Heart left ventricle (tissue), 16 donors: ENCODE measurements around the gene ST3GAL4. TPM values are rescaled to one million over a fixed set of nuclear protein-coding genes. Genes with fewer than 3 reads are reported as not detected.

Experiments
- ATAC-seq, 4 donors: fragments of 200-7000 bp; cut with Tn5 transposase; one replicate each; pipeline ENCODE4 v1.9.1; 2020 to 2022; ENCODE audit warnings: moderate library complexity in 4 of 4, mild to moderate bottlenecking in 3 of 4, moderate number of reproducible peaks in 1 of 4
- DNase-seq, 5 donors: peaks; one replicate each; pipeline ENCODE4 v3.0.0-alpha.2; 2020
- H3K27ac ChIP-seq, 12 donors: fragments of 200-600 bp; sonication (generic) in 4 of 12; one replicate each; pipeline versions ENCODE4 v1.5.0 to v1.8.0; 2016 to 2022; ENCODE audit warnings: mild to moderate bottlenecking in 2 of 12
- H3K27me3 ChIP-seq, 9 donors: fragments of 200-600 bp; sonication (generic) in 2 of 9; one replicate each; pipeline versions ENCODE4 v1.5.1 to v1.8.0; 2016 to 2022; ENCODE audit warnings: mild to moderate bottlenecking in 3 of 9
- H3K36me3 ChIP-seq, 9 donors: fragments of 200-600 bp; sonication (generic) in 2 of 9; one replicate each; pipeline versions ENCODE4 v1.5.0 to v1.8.0; 2018 to 2022; ENCODE audit warnings: mild to moderate bottlenecking in 2 of 9
- H3K4me1 ChIP-seq, 12 donors: fragments of 200-600 bp; sonication (generic) in 4 of 12; one replicate each; pipeline versions ENCODE4 v1.5.0 to v1.8.0; 2016 to 2022; ENCODE audit warnings: mild to moderate bottlenecking in 3 of 12
- H3K4me3 ChIP-seq, 12 donors: fragments of 200-600 bp; sonication (generic) in 4 of 12; one replicate each; pipeline versions ENCODE4 v1.5.0 to v1.8.0; 2017 to 2022; ENCODE audit warnings: mild to moderate bottlenecking in 9 of 12, moderate library complexity in 4 of 12
- H3K9me3 ChIP-seq, 12 donors: fragments of 200-600 bp; sonication (generic) in 4 of 12; one replicate each; pipeline versions ENCODE4 v1.5.0 to v1.8.0; 2016 to 2022; ENCODE audit warnings: mild to moderate bottlenecking in 1 of 12
- CTCF ChIP-seq, 12 donors: fragments of 200-600 bp; sonication (generic) in 4 of 12; IDR thresholded peaks; one replicate each; pipeline versions ENCODE4 v1.5.0 to v1.8.0; 2018 to 2022; ENCODE audit warnings: antibody characterized with exemption in 12 of 12, mild to moderate bottlenecking in 5 of 12
- POLR2A ChIP-seq, 2 donors: fragments of 450-650 bp; IDR thresholded peaks; one replicate each; pipeline ENCODE4 v1.6.1; 2017; ENCODE audit warnings: antibody characterized with exemption in 2 of 2, mild to moderate bottlenecking in 2 of 2, moderate library complexity in 2 of 2
- WGBS, 4 donors: extraction: QIAGEN DNeasy Blood & Tissue Kit in 2 of 4; methylation state at CpG; one replicate each; pipeline versions ENCODE4 v1.1.5 to v1.1.7; 2013 to 2018; 5-methylcytosine and 5-hydroxymethylcytosine counted together
- intact Hi-C, 10 donors: fragments of 100-400 bp; cut with DNase I; formaldehyde crosslinking; loops; one replicate each; pipeline versions ENCODE4 v1.11.1 to v1.14.2; 2022
- polyA plus RNA-seq, 2 donors: library from polyadenylated mRNA; stranded (reverse); fragments of 200-250 nt; gene quantifications; one replicate each; pipeline ENCODE4 v1.2.3, GENCODE V29; 2013
- total RNA-seq, 9 donors: library from RNA; depleted of rRNA in 2 of 9; stranded (reverse); fragments of >200 nt in 2 of 9; fragmentation: NEBNext Ultra II Directional in 3 of 9; extraction: Animal tissue kit (Norgen Biotek cat#: 25700) in 3 of 9; gene quantifications; one replicate each; pipeline versions ENCODE4 v1.1.0 to v1.2.4, GENCODE V29; 2016 to 2023
- donor health status: ischemic (EF 13 %, LVEDD 7.1; RV severe dilation, severe dysfunction).
- donor health status: healthy with polysubstance abuse.
- donor health status: DM: no; HTN: yes; CAD: no.
- donor health status: DM: no; HTN: no; CAD: no.
- donor health status: ischemic (EF 25% LVEDD 6.9; RV normal size, moderate dysfunction).
- donor health status: ischemic (EF 25% LVEDD 5.7; RV mildly dilated, moderate dysfunction).
- donor health status: healthy.
- donor health status: DM: yes; HTN: yes; CAD: no.
- donor health status: ischemic (EF 35%, LVEDD 5.7; RV mildly dilated, moderate dysfunction).
- donor health status: nonischemic (EF 11% LVEDD 7.7; RV severe dilation, severe dysfunction).
- donor health status: DM: yes; HTN: yes; CAD: no.
- donor health status: PGD.
- donor health status: ischemic (EF 29% LVEDD 5.4; RV normal size, mild dysfunction).
- donor health status: nonischemic (EF 23%, LVEDD 6.1; RV moderate dilation, normal function).

Gene ST3GAL4
- total and polyA plus RNA-seq, 11 donors, result 30.6 to 168 (median 66.1) TPM

- no peak overlapping the region for H3K27ac ChIP-seq
- H3K4me3 ChIP-seq, result no peak overlapping the region
- no peaks in the 10 kb centered on the region for H3K36me3 ChIP-seq
- 78 to 96% (median 88%) methylated on average over 9 to 10 of the region's 10 CpGs for WGBS, 4 donors
- no peaks in the 10 kb centered on the region for H3K4me1 ChIP-seq
- no peaks in the 10 kb centered on the region for H3K9me3 ChIP-seq
- DNase-seq (no peak), ATAC-seq (no peak)
- no peak for TF ChIP-seq POLR2A (IDR thresholded peaks at IDR 0.05)
- TF ChIP-seq CTCF (IDR thresholded peaks at IDR 0.05), result no peak
- H3K27me3 ChIP-seq, result no peaks in the 10 kb centered on the region
- intact Hi-C loops, result loop anchor here in 1 of 10 donors (10.0 kb wide), 1 partner anchor 538 kb away; no protein-coding TSS in a partner anchor
Measured at GRCh38 chr11:126446581-126446980, 91.1 kb downstream of the ST3GAL4 start.

GRCh38 chr11:126450198-126450597 is 94.7 kb downstream of the ST3GAL4 start:
- no peak overlapping the region for H3K4me3 ChIP-seq
- ATAC-seq (no peak), DNase-seq (no peak)
- 83 to 91% (median 91%) methylated on average over 7 of the region's 7 CpGs for WGBS, 4 donors
- H3K4me1 ChIP-seq, result no peaks in the 10 kb centered on the region
- H3K27ac ChIP-seq, result no peak overlapping the region
- H3K9me3 ChIP-seq, result no peaks in the 10 kb centered on the region
- intact Hi-C loops, result no loop called here
- H3K36me3 ChIP-seq, result no peaks in the 10 kb centered on the region
- H3K27me3 ChIP-seq, result peaks cover 0 to 11% (median 0%) of the 10 kb centered on the region in 9 donors
- no peak for TF ChIP-seq CTCF (IDR thresholded peaks at IDR 0.05)
- no peak for TF ChIP-seq POLR2A (IDR thresholded peaks at IDR 0.05)

- H3K4me1 ChIP-seq, result no peaks in the 10 kb centered on the region
- TF ChIP-seq CTCF (IDR thresholded peaks at IDR 0.05) (no peak), POLR2A (IDR thresholded peaks at IDR 0.05) (no peak)
- peaks cover 0 to 11% (median 0%) of the 10 kb centered on the region in 9 donors for H3K27me3 ChIP-seq
- no peaks in the 10 kb centered on the region for H3K36me3 ChIP-seq
- ATAC-seq (no peak), DNase-seq (no peak)
- intact Hi-C loops, result no loop called here
- H3K9me3 ChIP-seq, result no peaks in the 10 kb centered on the region
- no peak overlapping the region for H3K27ac ChIP-seq
- H3K4me3 ChIP-seq, result no peak overlapping the region
- 92 to 97% (median 95%) methylated on average over 11 of the region's 11 CpGs for WGBS, 4 donors
Measured at GRCh38 chr11:126450806-126451205, 95.3 kb downstream of the ST3GAL4 start.

GRCh38 chr11:126451211-126451802 is 95.8 kb downstream of the ST3GAL4 start:
- 86 to 90% (median 88%) methylated on average over 15 of the region's 15 CpGs for WGBS, 4 donors
- ATAC-seq (no peak), DNase-seq (no peak)
- Histone ChIP-seq H3K27ac (no peak overlapping the region), H3K9me3 (no peaks in the 10 kb centered on the region), H3K4me3 (no peak overlapping the region), H3K4me1 (no peaks in the 10 kb centered on the region), H3K36me3 (no peaks in the 10 kb centered on the region), H3K27me3 (peaks cover 0 to 11% (median 0%) of the 10 kb centered on the region in 9 donors)
- no peak for TF ChIP-seq POLR2A (IDR thresholded peaks at IDR 0.05)
- TF ChIP-seq CTCF (IDR thresholded peaks at IDR 0.05), result no peak
- intact Hi-C loops, result no loop called here
